ENCODE data around the gene PSG7.
"Not testable (repeated sequence)": the region's sequence is repeated elsewhere in the genome, so short reads cannot be mapped to it uniquely, and the experiment has no call there.

DNA sequence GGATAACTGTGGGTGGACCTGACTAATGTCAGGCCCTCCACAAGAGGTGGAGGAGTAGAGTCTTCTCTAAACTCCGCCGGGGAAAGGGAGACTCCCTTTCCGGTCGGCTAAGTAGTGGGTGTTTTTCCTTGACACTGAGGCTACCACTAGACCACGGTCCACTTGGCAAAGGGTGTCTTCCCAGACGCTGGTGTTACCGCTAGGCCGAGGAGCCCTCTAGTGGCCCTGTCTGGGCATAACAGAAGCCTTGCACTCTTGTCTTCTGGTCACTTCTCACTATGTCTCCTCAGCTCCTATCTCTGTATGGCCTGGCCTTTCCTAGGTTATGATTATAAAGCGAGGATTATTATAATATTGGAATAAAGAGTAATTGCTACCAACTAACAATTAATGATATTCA, 13.9 kb downstream of the PSG7 start:
- TF ChIP-seq, protein P1, sequence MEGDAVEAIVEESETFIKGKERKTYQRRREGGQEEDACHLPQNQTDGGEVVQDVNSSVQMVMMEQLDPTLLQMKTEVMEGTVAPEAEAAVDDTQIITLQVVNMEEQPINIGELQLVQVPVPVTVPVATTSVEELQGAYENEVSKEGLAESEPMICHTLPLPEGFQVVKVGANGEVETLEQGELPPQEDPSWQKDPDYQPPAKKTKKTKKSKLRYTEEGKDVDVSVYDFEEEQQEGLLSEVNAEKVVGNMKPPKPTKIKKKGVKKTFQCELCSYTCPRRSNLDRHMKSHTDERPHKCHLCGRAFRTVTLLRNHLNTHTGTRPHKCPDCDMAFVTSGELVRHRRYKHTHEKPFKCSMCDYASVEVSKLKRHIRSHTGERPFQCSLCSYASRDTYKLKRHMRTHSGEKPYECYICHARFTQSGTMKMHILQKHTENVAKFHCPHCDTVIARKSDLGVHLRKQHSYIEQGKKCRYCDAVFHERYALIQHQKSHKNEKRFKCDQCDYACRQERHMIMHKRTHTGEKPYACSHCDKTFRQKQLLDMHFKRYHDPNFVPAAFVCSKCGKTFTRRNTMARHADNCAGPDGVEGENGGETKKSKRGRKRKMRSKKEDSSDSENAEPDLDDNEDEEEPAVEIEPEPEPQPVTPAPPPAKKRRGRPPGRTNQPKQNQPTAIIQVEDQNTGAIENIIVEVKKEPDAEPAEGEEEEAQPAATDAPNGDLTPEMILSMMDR (IDR thresholded peaks at IDR 0.05) = peak in 2 of 6 experiments; percentile 22 to 53
- not testable (repeated sequence) for TF ChIP-seq POLR2AphosphoS5, POLR2A, EP300 (IDR thresholded peaks at IDR 0.05)
